Measurements from ENCODE around the gene NFILZ.

- TF ChIP-seq, protein P1, sequence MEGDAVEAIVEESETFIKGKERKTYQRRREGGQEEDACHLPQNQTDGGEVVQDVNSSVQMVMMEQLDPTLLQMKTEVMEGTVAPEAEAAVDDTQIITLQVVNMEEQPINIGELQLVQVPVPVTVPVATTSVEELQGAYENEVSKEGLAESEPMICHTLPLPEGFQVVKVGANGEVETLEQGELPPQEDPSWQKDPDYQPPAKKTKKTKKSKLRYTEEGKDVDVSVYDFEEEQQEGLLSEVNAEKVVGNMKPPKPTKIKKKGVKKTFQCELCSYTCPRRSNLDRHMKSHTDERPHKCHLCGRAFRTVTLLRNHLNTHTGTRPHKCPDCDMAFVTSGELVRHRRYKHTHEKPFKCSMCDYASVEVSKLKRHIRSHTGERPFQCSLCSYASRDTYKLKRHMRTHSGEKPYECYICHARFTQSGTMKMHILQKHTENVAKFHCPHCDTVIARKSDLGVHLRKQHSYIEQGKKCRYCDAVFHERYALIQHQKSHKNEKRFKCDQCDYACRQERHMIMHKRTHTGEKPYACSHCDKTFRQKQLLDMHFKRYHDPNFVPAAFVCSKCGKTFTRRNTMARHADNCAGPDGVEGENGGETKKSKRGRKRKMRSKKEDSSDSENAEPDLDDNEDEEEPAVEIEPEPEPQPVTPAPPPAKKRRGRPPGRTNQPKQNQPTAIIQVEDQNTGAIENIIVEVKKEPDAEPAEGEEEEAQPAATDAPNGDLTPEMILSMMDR (IDR thresholded peaks at IDR 0.05): no peak
- no peak for TF ChIP-seq ZFX (IDR thresholded peaks at IDR 0.05; ENCODE audit: borderline replicate concordance)
Measured at GRCh38 chr19:8608941-8609278, 21.5 kb upstream of the NFILZ start.

Data from 22Rv1 (cell line).